Osteoblast (primary cell): ENCODE measurements around the gene MXRA5. TPM values are rescaled to one million over a fixed set of nuclear protein-coding genes. Genes with fewer than 3 reads are reported as not detected.
"Not testable (repeated sequence)": the region's sequence is repeated elsewhere in the genome, so short reads cannot be mapped to it uniquely, and the experiment has no call there.

Experiments
- DNase-seq: peaks from one replicate; pipeline ENCODE4 v3.0.0; 2011; ENCODE audit warnings: low spot score, mixed read lengths; ENCODE audit not compliant: insufficient read length; ENCODE audit errors: missing footprints
- H2AFZ ChIP-seq: 2 replicates; pipeline ENCODE4 v1.6.0; 2011; ENCODE audit warnings: mild to moderate bottlenecking, low read length
- H3K27ac ChIP-seq: 2 replicates; pipeline ENCODE4 v1.5.1; 2011; ENCODE audit warnings: mild to moderate bottlenecking, low read depth, low read length, moderate library complexity
- H3K27me3 ChIP-seq: 2 replicates; pipeline ENCODE4 v1.6.0; 2012; ENCODE audit warnings: mild to moderate bottlenecking, control low read depth, inconsistent platforms, low read length, moderate library complexity; ENCODE audit not compliant: insufficient read depth
- H3K36me3 ChIP-seq: 2 replicates; pipeline ENCODE4 v1.5.1; 2011; ENCODE audit warnings: mild to moderate bottlenecking, low read length, control low read depth, moderate library complexity; ENCODE audit not compliant: insufficient read depth
- H3K4me1 ChIP-seq: 2 replicates; pipeline ENCODE4 v1.5.1; 2011; ENCODE audit warnings: mild to moderate bottlenecking, low read length, control low read depth, moderate library complexity; ENCODE audit not compliant: insufficient read depth
- H3K4me2 ChIP-seq: 2 replicates; pipeline ENCODE4 v1.6.0; 2011; ENCODE audit warnings: mild to moderate bottlenecking, low read length; ENCODE audit not compliant: insufficient read depth
- H3K4me3 ChIP-seq: fragments of 200-600 bp; sonication (generic); 3 replicates; pipeline ENCODE4 v1.5.1; 2012; ENCODE audit warnings: mild to moderate bottlenecking, low read length, inconsistent platforms; ENCODE audit not compliant: insufficient read depth
- H3K79me2 ChIP-seq: 2 replicates; pipeline ENCODE4 v1.6.0; 2012; ENCODE audit warnings: mild to moderate bottlenecking, low read length, control low read depth, inconsistent platforms; ENCODE audit not compliant: insufficient read depth
- H3K9me3 ChIP-seq: 2 replicates; pipeline ENCODE4 v1.5.1; 2011; ENCODE audit warnings: low read depth, low read length, control low read depth
- H4K20me1 ChIP-seq: 2 replicates; pipeline ENCODE4 v1.6.0; 2012; ENCODE audit warnings: mild to moderate bottlenecking, low read length, control low read depth; ENCODE audit not compliant: insufficient read depth
- total RNA-seq: library from RNA; depleted of rRNA; stranded (reverse); fragments of >200 nt; gene quantifications from 2 replicates; pipeline ENCODE4 v1.2.3, GENCODE V29; 2012
- TF ChIP-seq, protein P1 (sequence below): IDR thresholded peaks from 2 replicates; pipeline ENCODE4 v1.5.1; 2011; ENCODE audit warnings: mild to moderate bottlenecking, low read depth, low read length, moderate library complexity; ENCODE audit errors: extremely low read depth

The MXRA5 gene
- total RNA-seq, 1 donor: 27.9 TPM

DNA sequence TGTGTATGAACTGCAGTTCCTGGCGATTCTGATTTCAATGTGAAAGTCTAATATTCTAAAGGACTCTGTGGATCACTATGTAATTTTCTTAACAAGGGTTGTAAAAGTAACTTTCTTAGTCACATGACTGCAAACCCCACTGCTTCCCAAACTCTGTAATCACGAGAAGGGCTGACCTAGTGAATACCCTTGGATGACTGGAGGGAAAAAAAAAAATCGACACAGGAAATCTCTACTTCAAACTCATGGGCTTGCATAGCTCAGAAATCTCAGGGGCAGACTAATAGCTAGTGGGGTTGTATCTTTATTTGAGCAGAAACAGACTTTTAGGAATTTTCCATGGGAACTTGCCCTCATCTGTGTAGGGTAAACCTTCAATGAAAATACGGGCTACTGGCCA lies 4.8 kb upstream of the MXRA5 start:
- Histone ChIP-seq H3K79me2 (no peaks in the 10 kb centered on the region), H3K4me1 (no peaks in the 10 kb centered on the region), H3K4me3 (no peak overlapping the region), H3K9me3 (no peaks in the 10 kb centered on the region), H4K20me1 (no peaks in the 10 kb centered on the region), H3K4me2 (no peak overlapping the region), H2AFZ (no peak overlapping the region), H3K27ac (no peak overlapping the region), H3K36me3 (no peaks in the 10 kb centered on the region), H3K27me3 (peaks cover 1% of the 10 kb centered on the region)
- TF ChIP-seq, protein P1, sequence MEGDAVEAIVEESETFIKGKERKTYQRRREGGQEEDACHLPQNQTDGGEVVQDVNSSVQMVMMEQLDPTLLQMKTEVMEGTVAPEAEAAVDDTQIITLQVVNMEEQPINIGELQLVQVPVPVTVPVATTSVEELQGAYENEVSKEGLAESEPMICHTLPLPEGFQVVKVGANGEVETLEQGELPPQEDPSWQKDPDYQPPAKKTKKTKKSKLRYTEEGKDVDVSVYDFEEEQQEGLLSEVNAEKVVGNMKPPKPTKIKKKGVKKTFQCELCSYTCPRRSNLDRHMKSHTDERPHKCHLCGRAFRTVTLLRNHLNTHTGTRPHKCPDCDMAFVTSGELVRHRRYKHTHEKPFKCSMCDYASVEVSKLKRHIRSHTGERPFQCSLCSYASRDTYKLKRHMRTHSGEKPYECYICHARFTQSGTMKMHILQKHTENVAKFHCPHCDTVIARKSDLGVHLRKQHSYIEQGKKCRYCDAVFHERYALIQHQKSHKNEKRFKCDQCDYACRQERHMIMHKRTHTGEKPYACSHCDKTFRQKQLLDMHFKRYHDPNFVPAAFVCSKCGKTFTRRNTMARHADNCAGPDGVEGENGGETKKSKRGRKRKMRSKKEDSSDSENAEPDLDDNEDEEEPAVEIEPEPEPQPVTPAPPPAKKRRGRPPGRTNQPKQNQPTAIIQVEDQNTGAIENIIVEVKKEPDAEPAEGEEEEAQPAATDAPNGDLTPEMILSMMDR: no peak
- no peak for DNase-seq

- H4K20me1 ChIP-seq: no peaks in the 10 kb centered on the region
- no peaks in the 10 kb centered on the region for H3K79me2 ChIP-seq
- no peak overlapping the region for H3K27ac ChIP-seq
- H3K4me3 ChIP-seq: no peak overlapping the region
- no peak overlapping the region for H2AFZ ChIP-seq
- H3K36me3 ChIP-seq: no peaks in the 10 kb centered on the region
- no peaks in the 10 kb centered on the region for H3K4me1 ChIP-seq
- peaks cover 18% of the 10 kb centered on the region for H3K27me3 ChIP-seq
- TF ChIP-seq, protein P1: no peak
- H3K4me2 ChIP-seq: no peak overlapping the region
- no peak for DNase-seq
- no peaks in the 10 kb centered on the region for H3K9me3 ChIP-seq
Observed at GRCh38 chrX:3348191-3348590, 1.7 kb upstream of the MXRA5 start.

GRCh38 chrX:3345281-3346191 lies 916 bp downstream of the MXRA5 start:
- Histone ChIP-seq H2AFZ (no peak overlapping the region), H4K20me1 (no peaks in the 10 kb centered on the region), H3K9me3 (no peaks in the 10 kb centered on the region), H3K36me3 (no peaks in the 10 kb centered on the region), H3K4me3 (peak overlapping the region; percentile 64), H3K79me2 (no peaks in the 10 kb centered on the region), H3K27ac (no peak overlapping the region), H3K27me3 (peaks cover 18% of the 10 kb centered on the region), H3K4me2 (peak overlapping the region; percentile 70), H3K4me1 (no peaks in the 10 kb centered on the region)
- DNase-seq: peak; percentile 71
- TF ChIP-seq, protein P1: no peak

DNA sequence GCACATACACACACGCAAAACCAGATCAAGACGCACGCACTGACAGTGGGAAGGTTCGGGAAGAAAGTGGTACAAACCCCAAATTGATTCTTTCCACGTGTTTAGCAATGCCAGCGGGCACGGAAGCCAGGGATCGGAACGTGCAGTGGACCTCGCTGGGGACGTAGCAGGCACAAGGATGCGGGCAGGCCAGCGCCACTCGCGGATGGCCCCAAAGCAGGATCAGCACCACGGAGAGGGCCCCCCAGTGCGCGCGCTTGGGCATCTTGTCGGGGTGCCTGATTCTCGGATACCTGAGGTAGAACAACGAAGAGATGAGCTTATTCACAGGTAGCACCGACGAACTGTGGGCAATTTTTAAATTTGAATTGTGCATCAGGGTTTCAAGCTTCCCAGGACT lies 2.9 kb downstream of the MXRA5 start:
- peaks cover 18% of the 10 kb centered on the region for H3K27me3 ChIP-seq
- H3K4me2 ChIP-seq, H3K27ac ChIP-seq, H4K20me1 ChIP-seq, H2AFZ ChIP-seq, DNase-seq, H3K79me2 ChIP-seq, H3K36me3 ChIP-seq, H3K4me1 ChIP-seq, H3K4me3 ChIP-seq, H3K9me3 ChIP-seq: not testable (repeated sequence)
